CD4-positive, alpha-beta T cell treated with Interleukin-1 beta for 1 hour (primary cell): ENCODE results near the gene OR13C2.
"Not testable (repeated sequence)": the region's sequence is repeated elsewhere in the genome, so short reads cannot be mapped to it uniquely, and the experiment has no call there.

Experiments used
- DNase-seq, 2 donors: peaks; one replicate each; pipeline ENCODE4 v3.0.0-alpha.2; 2020 to 2022

Gene OR13C2, protein sequence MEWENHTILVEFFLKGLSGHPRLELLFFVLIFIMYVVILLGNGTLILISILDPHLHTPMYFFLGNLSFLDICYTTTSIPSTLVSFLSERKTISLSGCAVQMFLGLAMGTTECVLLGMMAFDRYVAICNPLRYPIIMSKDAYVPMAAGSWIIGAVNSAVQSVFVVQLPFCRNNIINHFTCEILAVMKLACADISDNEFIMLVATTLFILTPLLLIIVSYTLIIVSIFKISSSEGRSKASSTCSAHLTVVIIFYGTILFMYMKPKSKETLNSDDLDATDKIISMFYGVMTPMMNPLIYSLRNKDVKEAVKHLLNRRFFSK

DNA sequence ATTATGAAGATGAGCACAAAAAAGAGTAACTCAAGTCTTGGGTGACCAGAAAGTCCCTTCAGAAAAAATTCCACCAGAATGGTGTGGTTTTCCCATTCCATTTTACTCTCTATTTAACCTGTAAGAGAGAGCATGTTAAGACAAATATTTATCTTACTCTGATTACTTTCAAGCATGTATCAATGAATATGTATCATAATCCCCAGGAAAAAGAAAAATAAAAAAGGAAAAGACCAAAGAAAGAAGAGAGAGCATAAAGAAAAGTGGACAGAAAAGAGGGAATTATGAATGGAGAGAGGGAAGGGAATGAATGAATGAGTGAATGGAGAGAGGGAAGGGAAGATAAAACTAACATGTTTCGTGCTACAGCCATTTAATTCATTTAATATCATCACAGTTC lies at the start of gene OR13C2:
Gene OR13C2 (minus strand): TSS at position 101 of the 400 bp plus-strand sequence. CDS start 0 bp downstream, at position 101.
- DNase-seq = not testable (repeated sequence)

- DNase-seq = no peak
These were observed 30.0 kb upstream of the OR13C2 start for GRCh38 chr9:104635456-104635855.

GRCh38 chr9:104633976-104634520 lies 28.6 kb upstream of the OR13C2 start:
- DNase-seq = no peak

DNA sequence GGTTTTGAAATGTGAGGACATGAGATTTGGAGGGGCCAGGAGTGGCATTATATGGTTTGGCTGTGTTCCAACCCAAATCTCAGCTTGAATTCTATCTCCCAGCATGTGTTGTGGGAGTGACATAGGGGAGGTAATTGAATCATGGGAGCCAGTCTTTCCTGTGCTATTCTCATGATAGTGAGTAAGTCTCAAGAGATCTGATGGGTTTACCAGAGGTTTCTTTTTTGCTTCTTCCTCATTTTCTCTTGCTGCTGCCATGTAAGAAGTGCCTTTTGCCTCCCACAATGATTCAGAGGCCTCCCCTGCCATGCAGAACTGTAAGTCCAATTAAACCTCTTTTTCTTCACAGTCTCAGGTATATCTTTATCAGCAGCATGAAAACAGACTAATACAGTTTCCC lies 20.5 kb upstream of the OR13C2 start:
- DNase-seq = not testable (repeated sequence)

GRCh38 chr9:104618104-104618503 lies 12.7 kb upstream of the OR13C2 start, which contains the start of gene OR13C9:
Gene OR13C9, minus strand, starts transcription at chr9:104618204. Its CDS starts 0 bp downstream, at chr9:104618204.
- DNase-seq = no peak

- no peak for DNase-seq
These were observed 12.0 kb upstream of the OR13C2 start for GRCh38 chr9:104617418-104617817.

DNA sequence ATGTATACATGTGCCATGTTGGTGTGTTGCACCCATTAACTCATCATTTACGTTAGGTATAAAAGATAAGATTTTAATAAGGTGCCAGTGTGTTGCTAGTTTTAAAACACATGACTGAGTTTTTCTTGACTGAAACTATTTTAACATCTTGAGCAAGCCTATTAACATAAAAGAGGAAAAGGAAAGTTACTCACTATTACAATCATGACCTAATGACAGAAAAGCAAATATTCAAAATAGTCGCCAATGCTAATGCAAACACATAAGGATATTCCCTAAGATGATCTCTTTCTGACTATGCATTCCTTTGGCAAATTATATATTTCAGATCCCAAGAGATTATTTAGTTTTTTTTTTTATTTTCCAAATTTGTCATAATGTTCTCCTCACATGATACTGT lies 5.8 kb upstream of the OR13C2 start:
- DNase-seq = no peak

DNA sequence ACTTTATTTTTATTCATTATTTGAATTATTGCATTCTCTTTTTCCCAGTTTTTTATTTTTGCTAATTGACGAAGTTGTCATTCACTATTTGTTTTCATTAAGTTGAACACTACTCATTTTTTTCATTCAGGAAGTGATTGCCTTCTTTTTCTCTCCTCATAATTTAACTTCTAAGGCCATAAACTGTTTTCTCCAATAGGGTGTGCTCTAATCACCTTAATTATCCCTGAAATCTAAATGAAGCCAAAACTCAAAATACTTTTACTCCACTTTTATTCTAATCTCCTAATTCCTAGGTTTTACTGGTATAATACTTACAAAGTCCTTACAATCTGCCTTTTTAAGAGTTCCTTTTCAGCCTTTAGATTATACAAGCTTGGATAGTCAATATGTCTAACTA lies 2.9 kb upstream of the OR13C2 start:
- no peak for DNase-seq

DNA sequence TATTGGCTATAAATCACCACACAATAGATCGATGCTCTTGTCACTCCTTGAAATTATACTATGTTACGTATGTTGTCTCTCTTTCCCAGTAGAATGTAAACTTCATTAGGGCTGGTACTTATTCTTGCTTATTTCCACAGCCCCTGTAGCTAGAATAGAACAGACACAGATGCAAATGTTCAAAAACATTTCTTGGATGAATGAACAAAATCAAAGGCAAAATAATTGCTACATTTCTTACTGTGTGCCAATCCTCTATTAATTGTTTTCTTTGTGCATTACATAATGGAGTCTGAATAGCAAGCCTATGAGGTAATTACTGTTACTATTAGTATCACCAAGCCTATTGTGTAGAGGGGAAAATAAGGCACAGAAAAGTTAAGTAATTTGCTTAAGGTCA lies 725 bp upstream of the OR13C2 start:
- DNase-seq = no peak

DNA sequence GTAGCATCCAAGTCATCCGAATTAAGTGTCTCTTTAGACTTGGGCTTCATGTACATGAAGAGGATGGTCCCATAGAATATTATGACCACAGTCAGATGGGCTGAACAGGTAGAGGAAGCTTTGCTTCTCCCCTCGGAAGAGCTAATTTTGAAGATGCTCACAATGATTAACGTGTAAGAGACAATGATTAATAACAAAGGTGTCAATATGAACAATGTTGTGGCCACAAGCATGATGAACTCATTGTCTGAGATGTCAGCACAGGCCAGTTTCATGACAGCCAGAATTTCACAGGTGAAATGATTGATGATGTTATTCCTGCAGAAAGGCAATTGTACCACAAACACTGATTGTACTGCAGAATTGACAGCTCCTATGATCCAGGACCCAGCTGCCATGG lies 626 bp downstream of the OR13C2 start:
- DNase-seq = no peak

- not testable (repeated sequence) for DNase-seq
These were observed 6.1 kb downstream of the OR13C2 start, which contains the start of gene OR13C5 for GRCh38 chr9:104599313-104599712. Gene OR13C5, minus strand, starts transcription at chr9:104599413. Its CDS starts 0 bp downstream, at chr9:104599413.

GRCh38 chr9:104598749-104599148 lies 6.7 kb downstream of the OR13C2 start:
- DNase-seq = not testable (repeated sequence)

DNA sequence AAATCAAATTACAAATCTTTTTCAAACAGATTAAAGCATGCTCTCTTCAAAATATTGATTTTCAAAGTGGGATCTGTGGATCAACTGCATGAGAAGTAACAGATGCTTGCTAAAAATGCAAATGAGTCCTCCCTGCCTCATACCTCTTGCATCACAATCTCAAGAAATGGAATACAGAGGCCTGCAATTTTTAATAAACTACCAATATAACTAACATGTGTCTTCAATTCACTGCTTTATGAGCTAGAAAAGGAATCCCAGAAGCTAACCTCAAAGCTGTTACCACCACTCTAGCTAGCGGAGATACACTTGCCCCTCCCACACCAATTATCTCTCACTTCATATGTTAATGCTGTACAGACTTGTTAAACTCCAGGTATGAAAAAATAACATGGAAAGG lies 15.8 kb downstream of the OR13C2 start:
- no peak for DNase-seq

GRCh38 chr9:104586496-104587180 lies 18.8 kb downstream of the OR13C2 start:
- DNase-seq = no peak

GRCh38 chr9:104580562-104580961 lies 24.9 kb downstream of the OR13C2 start:
- DNase-seq = no peak

- DNase-seq = no peak
These were observed 28.2 kb downstream of the OR13C2 start for GRCh38 chr9:104577263-104577662.

DNA sequence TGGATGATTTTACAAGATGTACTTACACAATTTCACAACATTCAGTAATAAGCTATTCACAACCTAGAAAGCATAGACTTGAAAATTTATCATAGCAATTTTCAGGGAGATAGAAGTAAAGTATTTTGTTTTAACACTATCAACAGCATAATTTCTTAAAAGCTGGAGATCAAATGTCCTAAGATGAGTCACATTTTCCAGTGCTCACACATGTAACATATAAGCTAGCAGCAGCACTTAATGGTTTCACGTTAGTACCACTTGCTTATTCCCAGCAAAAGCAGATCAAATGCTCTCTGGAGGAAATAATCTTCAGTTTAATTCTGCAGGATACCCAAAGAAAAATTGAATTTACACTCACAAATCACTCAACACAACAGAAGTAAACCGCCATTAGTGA lies 30.0 kb downstream of the OR13C2 start:
- DNase-seq = no peak

DNA sequence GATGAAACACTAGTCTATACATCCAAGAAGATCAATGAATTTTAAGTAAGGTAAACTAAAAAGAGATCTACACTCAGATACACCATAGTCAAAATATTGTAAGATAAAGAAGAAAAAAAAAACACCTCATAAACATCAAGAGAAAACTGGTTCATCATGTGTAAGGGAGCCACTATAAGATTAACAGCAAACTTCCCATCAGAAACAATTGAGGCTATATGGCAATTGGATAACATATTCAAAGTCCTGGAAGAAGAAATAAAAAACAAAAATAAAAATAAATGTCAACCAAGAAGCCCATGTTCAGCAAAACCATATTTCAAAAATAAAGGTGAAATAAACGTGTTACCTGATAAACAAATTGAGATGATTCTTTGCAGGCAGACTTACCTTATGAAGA lies 32.8 kb downstream of the OR13C2 start:
- DNase-seq = no peak

- no peak for DNase-seq
These were observed 36.6 kb downstream of the OR13C2 start, which contains the start of gene OR13C8 for GRCh38 chr9:104568868-104569267. Gene OR13C8, plus strand, starts transcription at chr9:104569168. Its CDS starts 0 bp downstream, at chr9:104569168.

DNA sequence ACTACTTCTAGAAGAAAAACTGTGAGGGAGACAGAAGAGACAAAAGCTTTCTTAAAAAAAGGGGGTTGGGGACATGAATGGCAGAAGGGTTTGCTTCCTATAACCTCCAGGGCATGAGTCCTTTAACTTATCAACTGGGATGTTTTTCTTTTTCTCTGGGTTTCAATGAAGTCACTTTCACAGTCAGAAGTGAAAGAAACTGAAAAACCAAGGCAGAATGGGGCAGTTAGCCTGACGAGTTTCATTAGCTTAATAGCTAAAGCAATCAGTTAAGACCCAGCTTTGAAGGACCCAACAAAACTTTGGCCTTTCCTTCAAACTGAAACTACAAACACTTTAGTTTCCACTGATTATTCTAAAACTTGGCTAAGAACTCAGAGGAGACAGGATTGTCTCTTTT lies 41.1 kb downstream of the OR13C2 start:
- no peak for DNase-seq

DNA sequence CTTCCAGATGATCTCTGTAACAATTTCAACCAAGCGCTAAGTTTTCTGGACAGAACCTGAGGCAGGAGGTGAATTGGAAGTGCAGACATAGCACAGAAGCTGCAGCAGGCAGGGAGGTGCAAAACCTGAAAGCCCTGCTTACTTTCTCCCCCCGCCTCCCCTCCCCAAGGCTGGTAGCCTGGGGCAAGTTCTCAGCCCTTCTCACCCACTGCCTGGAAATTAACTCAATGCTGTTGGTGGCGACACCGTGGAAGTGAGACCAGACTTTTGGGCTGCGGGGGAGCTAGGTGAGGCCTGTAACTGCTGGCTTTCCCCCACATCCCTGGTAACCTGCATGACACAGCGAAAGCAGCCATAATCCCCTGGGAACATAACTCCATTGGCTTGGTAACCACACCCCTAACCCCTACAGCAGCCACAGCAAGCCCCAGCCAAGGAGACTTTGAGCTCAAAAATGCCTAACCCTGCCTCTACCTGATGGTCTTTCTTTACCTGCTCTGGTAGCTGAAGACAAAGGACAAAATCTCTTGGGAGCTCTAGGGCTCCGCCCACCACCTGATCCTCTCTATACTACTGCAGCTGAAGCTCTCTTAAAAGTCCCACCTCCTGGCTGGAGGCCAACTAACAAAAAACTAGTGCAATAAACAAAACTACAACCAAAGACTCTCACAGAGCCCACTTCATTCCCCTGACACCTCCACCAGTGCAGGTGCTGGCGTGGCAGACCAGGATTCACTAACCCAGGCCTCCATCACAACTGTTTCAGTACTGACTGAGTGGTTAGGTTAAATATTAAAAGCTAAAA lies 48.4 kb downstream of the OR13C2 start:
- no peak for DNase-seq

GRCh38 chr9:104555521-104555920 lies 49.9 kb downstream of the OR13C2 start:
- DNase-seq = no peak
